HAP-1 (cell line): ENCODE results near the gene CHFR.
"Not testable (repeated sequence)": the region's sequence is repeated elsewhere in the genome, so short reads cannot be mapped to it uniquely, and the experiment has no call there.

Experiments used
- DNase-seq, 2 experiments: peaks; one replicate each; pipeline ENCODE4 v3.0.0-alpha.2; 2016 to 2020; ENCODE audit warnings: low spot score in 2 of 2
- H3K27me3 ChIP-seq: fragments of 250-450 bp; sonication (Bioruptor Pico); 2 replicates; pipeline ENCODE4 v1.5.1; 2020; ENCODE audit warnings: low read depth, mild to moderate bottlenecking, moderate library complexity
- H3K36me3 ChIP-seq: fragments of 250-450 bp; sonication (Bioruptor Pico); replicated peaks from 2 replicates; pipeline ENCODE4 v1.5.1; 2020; ENCODE audit warnings: mild to moderate bottlenecking
- H3K4me1 ChIP-seq: fragments of 250-450 bp; sonication (Bioruptor Pico); 2 replicates; pipeline ENCODE4 v1.5.1; 2020; ENCODE audit warnings: mild to moderate bottlenecking
- H3K4me3 ChIP-seq: fragments of 250-450 bp; sonication (Bioruptor Pico); 2 replicates; pipeline ENCODE4 v1.5.1; 2020; ENCODE audit warnings: mild to moderate bottlenecking, moderate library complexity
- H3K9me3 ChIP-seq: fragments of 250-450 bp; sonication (Bioruptor Pico); 2 replicates; pipeline ENCODE4 v1.5.1; 2020; ENCODE audit warnings: mild to moderate bottlenecking, moderate library complexity
- in situ Hi-C: fragments of 300-500 bp; cut with MboI; formaldehyde crosslinking; loops from 3 replicates; pipeline ENCODE4 v1.14.3; 2020; ENCODE audit warnings: low sequenced_read_pairs, inconsistent platforms, mixed read lengths

CHFR gene

DNA sequence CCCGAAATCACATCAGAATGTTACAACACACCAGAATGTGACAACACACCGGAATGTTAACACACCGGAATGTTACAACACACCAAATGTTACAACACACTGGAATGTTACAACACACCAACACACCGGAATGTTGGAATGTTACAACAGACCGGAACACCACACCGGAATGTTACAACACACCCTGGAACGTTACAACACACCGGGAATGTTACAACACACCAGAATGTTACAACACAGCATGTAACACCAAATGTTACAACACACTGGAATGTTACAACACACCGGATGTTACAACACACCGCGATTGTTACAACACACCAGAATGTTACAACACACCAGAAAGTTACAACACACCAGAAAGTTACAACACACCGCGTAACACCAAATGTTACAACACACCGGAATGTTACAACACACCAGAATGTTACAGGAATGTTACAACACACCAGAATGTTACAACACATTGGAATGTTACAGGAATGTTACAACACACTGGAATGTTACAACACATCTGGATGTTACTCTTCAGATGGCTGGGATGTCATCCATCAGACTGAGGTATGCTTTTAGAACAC lies 21.1 kb downstream of the CHFR start:
- H3K9me3 ChIP-seq = no peaks in the 10 kb centered on the region
- no peak overlapping the region for H3K4me3 ChIP-seq
- H3K36me3 ChIP-seq = no peaks in the 10 kb centered on the region
- in situ Hi-C loops = no loop called here
- no peaks in the 10 kb centered on the region for H3K4me1 ChIP-seq
- H3K27me3 ChIP-seq = no peaks in the 10 kb centered on the region
- DNase-seq = no peak

DNA sequence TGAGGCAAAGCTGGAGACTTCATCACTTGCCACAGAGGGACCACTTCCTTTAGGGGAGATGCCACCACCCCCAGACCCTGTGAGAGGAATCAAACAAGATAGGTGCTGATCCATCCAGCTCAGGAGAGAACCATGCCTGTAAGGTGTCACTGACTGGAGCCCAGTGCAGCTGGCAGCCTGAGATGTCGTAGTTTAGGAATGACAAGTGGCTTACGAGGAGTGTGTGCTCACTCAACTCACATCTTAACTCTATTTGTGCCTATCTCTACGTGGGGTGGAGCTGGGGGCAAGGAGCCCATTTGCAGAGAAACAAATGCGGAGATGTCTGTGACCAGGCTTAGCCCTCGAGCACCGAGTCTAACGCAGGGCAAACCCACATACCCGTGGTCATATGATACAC lies 25.8 kb downstream of the CHFR start:
- Histone ChIP-seq H3K27me3 (no peaks in the 10 kb centered on the region), H3K36me3 (no peaks in the 10 kb centered on the region), H3K4me3 (no peak overlapping the region), H3K4me1 (no peaks in the 10 kb centered on the region), H3K9me3 (no peaks in the 10 kb centered on the region)
- DNase-seq = no peak
- in situ Hi-C loops = no loop called here

DNA sequence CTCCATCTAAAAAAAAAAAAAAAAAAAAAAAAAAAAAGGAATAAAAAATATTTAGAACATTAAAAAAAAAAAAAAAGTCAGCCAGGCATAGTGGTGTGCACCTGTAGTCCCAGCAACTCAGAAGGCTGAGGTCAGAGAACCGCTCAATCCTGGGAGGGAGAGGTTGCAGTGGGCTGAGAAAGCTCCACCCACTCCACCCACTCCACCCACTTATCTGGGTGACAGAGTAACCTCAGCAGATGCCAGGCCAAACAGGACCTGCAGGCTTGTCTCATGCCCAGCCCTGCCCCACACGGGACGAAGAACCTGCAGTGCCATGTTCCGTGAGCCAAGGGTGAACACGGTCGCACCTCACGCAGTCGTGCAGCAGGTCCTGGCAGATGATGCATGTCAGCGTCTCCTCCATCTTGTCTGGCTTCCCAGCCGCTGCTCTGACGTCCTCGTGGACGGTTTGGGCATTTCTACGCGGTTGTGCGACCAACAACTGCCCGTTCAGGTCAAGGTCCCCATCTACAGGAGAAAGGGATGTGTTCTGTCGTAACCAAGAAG lies 28.6 kb downstream of the CHFR start:
- H3K36me3 ChIP-seq = no peaks in the 10 kb centered on the region
- DNase-seq = no peak
- in situ Hi-C loops = no loop called here

DNA sequence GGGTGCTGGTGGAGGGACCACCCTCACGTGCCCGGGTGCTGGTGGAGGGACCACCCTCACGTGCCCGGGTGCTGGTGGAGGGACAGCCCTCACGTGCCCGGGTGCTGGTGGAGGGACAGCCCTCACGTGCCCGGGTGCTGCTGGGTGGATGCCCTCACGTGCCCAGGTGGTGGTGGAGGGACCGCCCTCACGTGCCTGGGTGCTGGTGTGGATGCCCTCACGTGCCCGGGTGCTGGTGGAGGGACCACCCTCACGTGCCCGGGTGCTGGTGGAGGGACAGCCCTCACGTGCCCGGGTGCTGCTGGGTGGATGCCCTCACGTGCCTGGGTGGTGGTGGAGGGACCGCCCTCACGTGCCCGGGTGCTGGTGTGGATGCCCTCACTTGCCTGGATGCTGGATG lies 30.4 kb downstream of the CHFR start:
- H3K36me3 ChIP-seq, H3K4me1 ChIP-seq, in situ Hi-C loops, H3K4me3 ChIP-seq, H3K27me3 ChIP-seq, DNase-seq, H3K9me3 ChIP-seq: not testable (repeated sequence)

More for the DNA sequence above, 28.6 kb downstream of the CHFR start:
- H3K4me3 ChIP-seq = no peak overlapping the region
- H3K9me3 ChIP-seq = no peaks in the 10 kb centered on the region
- H3K27me3 ChIP-seq = no peaks in the 10 kb centered on the region
- no peaks in the 10 kb centered on the region for H3K4me1 ChIP-seq

DNA sequence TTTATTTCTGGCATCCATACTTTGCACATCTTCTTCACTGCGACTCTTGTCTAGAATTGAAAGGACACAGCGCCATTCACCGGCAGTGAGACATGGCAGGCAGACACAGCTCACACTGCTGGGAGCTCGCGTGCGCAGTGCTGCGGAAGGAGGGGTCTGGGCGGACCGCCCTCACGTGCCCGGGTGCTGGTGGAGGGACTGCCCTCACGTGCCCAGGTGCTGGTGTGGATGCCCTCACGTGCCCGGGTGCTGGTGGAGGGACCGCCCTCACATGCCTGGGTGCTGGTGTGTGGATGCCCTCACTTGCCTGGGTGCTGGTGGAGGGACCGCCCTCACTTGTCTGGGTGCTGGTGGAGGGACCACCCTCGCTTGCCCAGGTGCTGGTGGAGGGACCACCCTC lies 30.8 kb downstream of the CHFR start:
- Histone ChIP-seq H3K4me1 (no peaks in the 10 kb centered on the region), H3K36me3 (no peaks in the 10 kb centered on the region), H3K4me3 (no peak overlapping the region), H3K9me3 (no peaks in the 10 kb centered on the region), H3K27me3 (no peaks in the 10 kb centered on the region)
- no peak for DNase-seq
- in situ Hi-C loops = no loop called here

DNA sequence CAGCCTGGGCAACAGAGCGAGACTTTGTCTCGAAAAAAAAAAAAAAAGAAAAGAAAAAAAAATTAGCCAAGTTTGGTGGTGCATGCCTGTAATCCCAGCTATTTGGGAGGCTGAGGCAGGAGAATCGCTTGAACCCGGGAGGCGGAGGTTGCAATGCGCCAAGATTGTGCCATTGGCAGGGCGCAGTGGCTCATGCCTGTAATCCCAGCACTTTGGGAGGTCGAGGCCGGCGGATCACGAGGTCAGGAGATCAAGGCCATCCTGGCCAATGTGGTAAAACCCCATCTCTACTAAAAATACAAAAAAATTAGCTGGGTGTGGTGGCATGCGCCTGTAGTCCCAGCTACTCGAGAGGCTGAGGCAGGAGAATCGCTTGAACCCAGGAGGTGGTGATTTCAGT lies 32.2 kb downstream of the CHFR start:
- not testable (repeated sequence) for DNase-seq, H3K36me3 ChIP-seq

DNA sequence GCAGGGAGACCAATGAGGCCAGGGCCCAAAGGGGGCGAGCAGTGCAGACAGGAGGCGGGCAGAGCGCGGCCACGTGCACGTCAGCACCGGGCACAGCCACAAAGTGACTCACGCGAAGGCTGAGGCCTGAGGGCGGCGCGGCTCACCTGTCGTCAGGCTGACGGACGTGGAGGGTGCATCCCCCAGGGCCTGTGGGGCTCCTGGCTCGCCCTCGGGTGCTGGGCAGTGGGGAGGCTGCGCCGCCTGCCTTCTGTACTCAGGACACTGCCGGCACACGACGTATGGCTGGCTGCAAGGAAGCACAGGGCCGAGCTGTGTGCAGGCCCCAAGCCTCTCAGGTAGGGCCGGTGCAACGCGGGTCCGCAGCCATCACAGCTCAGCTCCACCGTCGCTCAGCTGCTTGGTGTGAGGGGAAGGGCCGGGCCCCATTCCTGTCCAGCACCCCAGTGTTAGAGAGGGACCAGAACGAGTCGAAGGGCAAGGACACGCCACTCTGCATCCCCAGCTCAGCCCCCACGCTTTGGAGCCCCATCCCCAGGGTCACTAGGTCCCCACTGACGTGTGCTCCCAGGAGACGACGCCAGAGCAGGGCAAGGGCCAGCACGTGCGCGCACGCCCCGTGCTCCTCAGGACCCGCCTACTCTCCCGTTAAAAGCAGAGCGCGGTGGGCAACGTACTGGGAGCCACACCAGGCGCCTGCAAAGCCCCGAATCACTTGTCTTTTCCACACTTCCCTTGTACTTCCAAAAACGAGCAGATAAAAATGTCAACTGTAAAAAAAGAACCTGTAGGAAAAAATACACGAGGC lies 33.9 kb downstream of the CHFR start:
- no peaks in the 10 kb centered on the region for H3K36me3 ChIP-seq
- no peak overlapping the region for H3K4me3 ChIP-seq
- no peaks in the 10 kb centered on the region for H3K9me3 ChIP-seq
- in situ Hi-C loops = no loop called here
- no peaks in the 10 kb centered on the region for H3K27me3 ChIP-seq
- DNase-seq = no peak
- no peaks in the 10 kb centered on the region for H3K4me1 ChIP-seq

More for the DNA sequence above, 32.2 kb downstream of the CHFR start:
- in situ Hi-C loops, H3K4me1 ChIP-seq, H3K27me3 ChIP-seq, H3K9me3 ChIP-seq, H3K4me3 ChIP-seq: not testable (repeated sequence)

DNA sequence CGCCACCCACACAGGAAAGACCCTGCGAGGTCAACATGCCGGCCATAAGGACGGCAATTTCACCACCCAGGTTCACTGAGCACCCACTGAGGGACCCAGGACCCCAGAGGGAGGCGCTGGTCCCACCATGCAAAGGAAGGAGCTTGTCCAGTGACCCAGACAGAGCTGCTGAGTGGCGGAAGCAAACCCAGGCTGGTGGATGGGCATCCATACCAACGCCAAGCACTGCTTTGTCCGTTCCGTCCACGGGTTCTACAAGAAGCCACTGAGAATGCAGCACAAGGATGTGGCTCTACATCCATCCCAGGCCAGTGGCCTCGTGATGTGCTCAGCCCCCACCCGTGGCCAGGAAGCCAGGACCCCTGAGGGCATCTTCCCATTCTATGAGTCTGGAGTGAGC lies 34.9 kb downstream of the CHFR start:
- Histone ChIP-seq H3K36me3 (no peaks in the 10 kb centered on the region), H3K4me1 (no peaks in the 10 kb centered on the region)
- in situ Hi-C loops = no loop called here

DNA sequence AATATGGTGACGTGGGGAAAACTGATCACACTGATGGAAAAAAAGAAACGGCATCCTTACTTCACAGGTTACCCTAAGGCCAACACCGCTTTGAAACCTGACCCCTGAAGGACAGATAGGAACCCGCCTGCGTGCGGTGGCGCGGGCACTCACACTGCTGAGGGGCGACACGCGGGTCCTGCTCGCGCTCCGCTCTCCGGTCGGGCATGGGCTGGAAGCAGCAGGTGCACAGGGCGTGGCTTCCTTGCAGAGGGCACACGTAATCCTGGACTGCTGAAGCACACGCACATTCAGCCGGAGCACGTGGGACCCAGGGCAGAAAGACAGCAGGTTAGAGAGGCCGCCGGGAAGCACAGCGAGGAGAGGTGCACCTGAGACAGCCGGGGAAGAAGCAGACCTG lies 35.9 kb downstream of the CHFR start:
- no peaks in the 10 kb centered on the region for H3K36me3 ChIP-seq
- H3K9me3 ChIP-seq = no peaks in the 10 kb centered on the region
- DNase-seq = no peak
- no peaks in the 10 kb centered on the region for H3K4me1 ChIP-seq
- H3K4me3 ChIP-seq = no peak overlapping the region
- H3K27me3 ChIP-seq = no peaks in the 10 kb centered on the region
- in situ Hi-C loops = no loop called here

More for the DNA sequence above, 34.9 kb downstream of the CHFR start:
- no peaks in the 10 kb centered on the region for H3K27me3 ChIP-seq
- no peak overlapping the region for H3K4me3 ChIP-seq
- no peaks in the 10 kb centered on the region for H3K9me3 ChIP-seq
- DNase-seq = no peak

DNA sequence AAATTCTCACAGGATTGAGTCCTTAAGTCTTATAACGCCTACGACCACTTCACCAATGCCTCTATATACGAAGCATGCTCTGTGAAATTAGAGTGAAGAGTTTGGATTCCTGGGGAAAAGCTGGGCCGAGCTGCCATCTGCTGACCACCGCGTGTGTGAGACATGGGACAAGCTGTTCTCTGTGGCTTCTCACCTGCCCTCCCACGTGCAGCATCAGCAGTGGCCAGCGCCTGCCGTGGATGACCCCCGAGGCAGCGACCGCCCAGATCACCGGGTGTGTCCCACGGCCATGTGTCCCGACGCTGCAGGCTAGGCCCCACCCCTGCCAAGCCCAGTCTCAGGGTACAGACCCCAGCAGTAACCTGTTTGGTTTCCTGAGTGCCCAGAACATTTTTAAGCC lies 37.1 kb downstream of the CHFR start:
- H3K4me1 ChIP-seq = no peaks in the 10 kb centered on the region
- no peak overlapping the region for H3K4me3 ChIP-seq
- H3K9me3 ChIP-seq = no peaks in the 10 kb centered on the region
- in situ Hi-C loops = no loop called here
- no peak for DNase-seq
- no peaks in the 10 kb centered on the region for H3K27me3 ChIP-seq
- H3K36me3 ChIP-seq = no peaks in the 10 kb centered on the region

DNA sequence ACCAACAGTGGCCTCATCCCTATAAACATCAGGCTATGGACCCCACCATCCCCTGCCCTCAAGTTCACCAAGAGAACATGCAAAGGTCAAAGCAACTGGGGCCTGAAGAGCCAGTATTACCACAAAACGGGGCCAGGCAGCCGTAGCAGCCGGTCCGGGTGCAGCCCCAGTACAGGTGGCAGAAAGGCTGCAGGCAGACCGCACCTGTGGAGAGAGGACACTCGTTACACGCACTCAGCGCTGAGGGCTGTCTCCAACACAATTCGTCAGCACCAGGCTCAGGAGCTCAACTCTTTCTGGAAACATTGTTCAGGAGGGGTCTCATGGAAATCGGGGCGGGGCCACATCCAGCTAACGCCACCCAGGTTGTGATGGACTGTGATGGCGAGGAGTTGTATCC lies 38.9 kb downstream of the CHFR start:
- in situ Hi-C loops = no loop called here
- Histone ChIP-seq H3K4me3 (no peak overlapping the region), H3K4me1 (no peaks in the 10 kb centered on the region), H3K27me3 (no peaks in the 10 kb centered on the region), H3K9me3 (no peaks in the 10 kb centered on the region), H3K36me3 (no peaks in the 10 kb centered on the region)
- no peak for DNase-seq

DNA sequence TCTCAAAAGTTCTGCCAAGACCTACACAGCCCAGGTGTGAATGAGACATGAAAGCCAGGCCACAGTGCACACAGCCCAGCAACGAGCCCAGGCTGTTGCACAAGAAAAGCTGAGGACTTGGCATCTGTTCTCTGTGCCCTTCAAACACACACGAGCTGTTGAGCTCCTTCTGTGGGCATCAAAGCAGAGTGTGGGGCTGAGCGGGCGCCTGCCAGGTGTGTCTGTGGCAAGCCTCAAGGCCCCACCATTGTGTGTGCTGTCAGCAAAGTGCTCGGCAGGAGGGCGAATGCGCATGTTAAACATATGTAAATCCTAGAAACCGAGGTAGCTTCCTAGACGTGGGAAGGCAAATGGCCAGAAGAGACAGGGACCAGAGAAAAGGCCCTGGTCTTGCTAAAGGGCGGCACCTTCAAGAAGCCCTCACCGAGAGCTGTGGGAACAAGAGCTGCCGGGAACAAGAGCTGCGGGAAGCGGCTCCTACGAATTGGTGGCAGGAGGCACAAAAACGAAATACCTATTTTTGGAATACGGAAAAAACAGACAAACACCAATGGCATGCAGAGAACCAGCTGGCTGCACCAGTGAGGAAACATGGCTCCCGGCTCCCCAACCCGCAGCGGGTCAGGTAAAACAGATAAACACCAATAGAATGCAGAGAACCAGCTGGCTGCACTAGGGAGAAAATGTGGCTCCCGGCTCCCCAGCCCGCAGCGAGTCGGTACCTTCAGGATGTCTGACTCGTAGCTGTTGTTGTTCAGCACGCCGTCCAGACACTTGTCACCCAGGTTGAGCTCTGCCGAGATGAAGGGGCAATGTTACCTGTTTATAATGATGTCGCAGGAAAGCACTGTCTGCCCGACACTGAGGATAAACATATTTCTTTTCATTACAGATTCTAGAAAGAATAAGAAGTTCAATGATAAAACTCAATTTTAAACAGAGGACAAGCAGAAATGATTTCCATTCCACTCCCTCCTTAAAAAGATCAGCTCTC lies 39.7 kb downstream of the CHFR start:
- H3K4me3 ChIP-seq = no peak overlapping the region
- in situ Hi-C loops = no loop called here
- no peaks in the 10 kb centered on the region for H3K36me3 ChIP-seq
- DNase-seq = no peak
- H3K4me1 ChIP-seq = no peaks in the 10 kb centered on the region
- H3K27me3 ChIP-seq = no peaks in the 10 kb centered on the region
- no peaks in the 10 kb centered on the region for H3K9me3 ChIP-seq

DNA sequence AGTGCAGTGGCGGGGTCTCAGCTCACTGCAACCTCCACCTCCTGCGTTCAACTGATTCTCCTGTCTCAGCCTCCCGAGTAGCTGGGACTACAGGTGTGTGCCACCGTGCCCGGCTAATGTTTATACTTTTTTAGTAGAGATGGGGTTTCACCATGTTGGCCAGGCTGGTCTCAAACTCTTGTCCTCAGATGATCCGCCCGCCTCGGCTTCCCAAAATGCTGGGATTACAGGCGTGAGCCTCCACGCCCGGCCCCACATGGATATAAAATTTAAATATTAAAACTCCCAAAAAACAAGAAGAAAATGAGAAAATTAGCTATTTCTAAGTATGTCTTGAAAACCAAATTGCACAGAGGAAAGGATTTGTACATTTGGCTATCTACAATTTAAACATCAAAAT lies 42.7 kb downstream of the CHFR start:
- H3K27me3 ChIP-seq, H3K9me3 ChIP-seq, H3K4me3 ChIP-seq, H3K4me1 ChIP-seq, in situ Hi-C loops, DNase-seq, H3K36me3 ChIP-seq: not testable (repeated sequence)
